Measurements from ENCODE around the gene SH3D19.

DNA sequence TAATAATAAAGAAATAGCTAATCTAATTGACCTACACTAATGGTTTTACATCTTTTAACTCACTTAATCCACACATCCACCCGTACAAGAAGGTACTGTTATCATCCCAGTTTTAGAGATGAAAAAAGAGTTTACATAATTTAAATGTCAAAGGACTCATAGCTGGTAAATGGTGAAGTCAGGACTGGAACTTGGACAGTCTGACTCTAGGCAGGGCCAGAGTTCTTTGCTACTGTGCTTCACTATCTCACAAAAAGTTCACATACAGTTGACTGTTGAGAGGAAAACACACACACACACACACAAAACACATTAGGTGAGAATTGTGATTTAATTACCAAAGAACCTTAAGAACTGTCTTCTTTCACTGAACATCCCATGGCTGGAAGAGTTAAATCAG, 119.7 kb downstream of the SH3D19 start:
- TF ChIP-seq, protein P1, sequence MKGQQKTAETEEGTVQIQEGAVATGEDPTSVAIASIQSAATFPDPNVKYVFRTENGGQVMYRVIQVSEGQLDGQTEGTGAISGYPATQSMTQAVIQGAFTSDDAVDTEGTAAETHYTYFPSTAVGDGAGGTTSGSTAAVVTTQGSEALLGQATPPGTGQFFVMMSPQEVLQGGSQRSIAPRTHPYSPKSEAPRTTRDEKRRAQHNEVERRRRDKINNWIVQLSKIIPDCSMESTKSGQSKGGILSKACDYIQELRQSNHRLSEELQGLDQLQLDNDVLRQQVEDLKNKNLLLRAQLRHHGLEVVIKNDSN (IDR thresholded peaks at IDR 0.05) = no peak
- TF ChIP-seq YY1 (IDR thresholded peaks at IDR 0.05; ENCODE audit: low read depth) (no peak), CEBPB (IDR thresholded peaks at IDR 0.05) (no peak), EP300 (IDR thresholded peaks at IDR 0.05; ENCODE audit: borderline replicate concordance) (no peak), ZBTB7A (IDR thresholded peaks at IDR 0.05; ENCODE audit: low read depth) (no peak), EGR1 (IDR thresholded peaks at IDR 0.05) (no peak)
- TF ChIP-seq, protein P2, sequence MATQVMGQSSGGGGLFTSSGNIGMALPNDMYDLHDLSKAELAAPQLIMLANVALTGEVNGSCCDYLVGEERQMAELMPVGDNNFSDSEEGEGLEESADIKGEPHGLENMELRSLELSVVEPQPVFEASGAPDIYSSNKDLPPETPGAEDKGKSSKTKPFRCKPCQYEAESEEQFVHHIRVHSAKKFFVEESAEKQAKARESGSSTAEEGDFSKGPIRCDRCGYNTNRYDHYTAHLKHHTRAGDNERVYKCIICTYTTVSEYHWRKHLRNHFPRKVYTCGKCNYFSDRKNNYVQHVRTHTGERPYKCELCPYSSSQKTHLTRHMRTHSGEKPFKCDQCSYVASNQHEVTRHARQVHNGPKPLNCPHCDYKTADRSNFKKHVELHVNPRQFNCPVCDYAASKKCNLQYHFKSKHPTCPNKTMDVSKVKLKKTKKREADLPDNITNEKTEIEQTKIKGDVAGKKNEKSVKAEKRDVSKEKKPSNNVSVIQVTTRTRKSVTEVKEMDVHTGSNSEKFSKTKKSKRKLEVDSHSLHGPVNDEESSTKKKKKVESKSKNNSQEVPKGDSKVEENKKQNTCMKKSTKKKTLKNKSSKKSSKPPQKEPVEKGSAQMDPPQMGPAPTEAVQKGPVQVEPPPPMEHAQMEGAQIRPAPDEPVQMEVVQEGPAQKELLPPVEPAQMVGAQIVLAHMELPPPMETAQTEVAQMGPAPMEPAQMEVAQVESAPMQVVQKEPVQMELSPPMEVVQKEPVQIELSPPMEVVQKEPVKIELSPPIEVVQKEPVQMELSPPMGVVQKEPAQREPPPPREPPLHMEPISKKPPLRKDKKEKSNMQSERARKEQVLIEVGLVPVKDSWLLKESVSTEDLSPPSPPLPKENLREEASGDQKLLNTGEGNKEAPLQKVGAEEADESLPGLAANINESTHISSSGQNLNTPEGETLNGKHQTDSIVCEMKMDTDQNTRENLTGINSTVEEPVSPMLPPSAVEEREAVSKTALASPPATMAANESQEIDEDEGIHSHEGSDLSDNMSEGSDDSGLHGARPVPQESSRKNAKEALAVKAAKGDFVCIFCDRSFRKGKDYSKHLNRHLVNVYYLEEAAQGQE (IDR thresholded peaks at IDR 0.05; ENCODE audit: low read depth) = no peak
- TF ChIP-seq, protein P3, sequence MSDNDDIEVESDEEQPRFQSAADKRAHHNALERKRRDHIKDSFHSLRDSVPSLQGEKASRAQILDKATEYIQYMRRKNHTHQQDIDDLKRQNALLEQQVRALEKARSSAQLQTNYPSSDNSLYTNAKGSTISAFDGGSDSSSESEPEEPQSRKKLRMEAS (IDR thresholded peaks at IDR 0.05) = no peak

Measured in Ishikawa (cell line).